Activated CD8-positive, alpha-beta memory T cell treated with anti-CD3 and anti-CD28 coated beads, Interleukin-2, amount 50 U/mL, for 4 hours (primary cell): ENCODE measurements around the gene DONSON.

Experiments
- DNase-seq: peaks from one replicate; pipeline ENCODE4 v3.0.0-alpha.2; 2020

The DONSON gene

GRCh38 chr21:33541105-33541711, 47.3 kb downstream of the DONSON start:
- no peak for DNase-seq

GRCh38 chr21:33540711-33541104, 47.8 kb downstream of the DONSON start:
- no peak for DNase-seq

DNA sequence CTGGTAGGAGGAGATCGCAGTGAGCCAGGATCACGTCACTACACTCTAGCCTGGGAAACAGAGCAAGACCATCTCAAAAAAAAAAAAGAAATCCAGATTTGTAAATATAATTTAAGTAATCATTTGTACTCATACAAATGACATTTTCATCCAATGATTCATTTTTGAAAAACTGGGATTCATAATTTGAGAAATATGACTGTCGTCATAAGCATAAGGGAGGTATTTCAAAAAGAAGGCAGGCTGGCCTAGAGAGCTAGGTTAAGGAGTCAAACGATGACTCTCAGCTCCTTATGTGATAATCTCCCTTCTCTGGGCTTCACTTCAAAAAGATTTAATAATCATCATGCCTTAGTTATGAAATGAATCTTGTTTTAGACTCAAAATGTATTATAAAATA, 48.9 kb downstream of the DONSON start:
- DNase-seq: no peak

GRCh38 chr21:33537212-33537611, 51.3 kb downstream of the DONSON start:
- no peak for DNase-seq

- DNase-seq: no peak
These were observed 57.5 kb downstream of the DONSON start for GRCh38 chr21:33531007-33531406.
